GM18909 (cell line): ENCODE data around the gene ALG13.
"Not testable (repeated sequence)": the region's sequence is repeated elsewhere in the genome, so short reads cannot be mapped to it uniquely, and the experiment has no call there.

Source experiments
- ATAC-seq: cut with Tn5 transposase; IDR thresholded peaks from one replicate; pipeline ENCODE4 v1.9.1; 2021; ENCODE audit warnings: mild to moderate bottlenecking; ENCODE audit not compliant: unreplicated experiment, poor library complexity

The ALG13 gene

DNA sequence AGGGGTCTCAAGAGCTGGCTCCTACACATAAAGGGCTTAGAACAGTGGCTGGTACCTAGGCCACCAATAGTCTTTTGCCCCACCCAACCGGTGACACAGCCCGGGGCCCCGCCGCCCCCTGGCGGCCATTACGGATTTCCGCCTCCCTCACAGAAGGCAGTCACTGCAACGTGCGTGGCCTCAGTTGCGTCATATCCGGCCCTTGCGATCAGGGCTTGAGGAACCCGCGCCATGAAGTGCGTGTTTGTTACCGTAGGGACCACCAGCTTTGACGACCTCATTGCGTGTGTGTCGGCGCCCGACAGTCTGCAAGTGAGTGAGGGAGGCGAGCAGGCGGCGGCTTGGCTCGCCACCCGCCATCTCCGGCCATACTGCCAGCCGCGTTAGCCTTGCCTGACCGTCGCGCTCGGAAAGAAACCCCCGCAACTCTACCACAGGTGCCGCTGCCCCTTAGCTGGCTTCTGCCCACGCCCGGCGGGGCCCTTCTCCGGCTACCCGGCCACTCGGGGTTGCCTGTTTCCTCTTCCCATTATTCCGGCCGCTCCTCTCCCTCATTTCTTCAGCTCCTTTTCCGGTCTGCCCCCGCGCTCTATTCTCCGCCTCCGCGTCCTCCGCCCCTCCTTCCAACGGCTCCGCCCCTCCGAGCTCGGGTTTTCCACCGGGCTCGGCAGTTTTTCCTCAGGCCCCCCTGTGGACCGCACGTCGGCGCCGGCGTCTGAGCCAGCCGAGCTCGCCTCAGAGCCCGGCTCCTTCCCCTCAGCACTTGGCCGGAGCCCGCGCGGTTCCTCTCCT is at the start of gene ALG13:
Gene ALG13, plus strand, starts transcription at position 183 of the 792 bp plus-strand sequence. Its CDS starts 49 bp downstream, at position 232.
- ATAC-seq = peak; percentile 99

DNA sequence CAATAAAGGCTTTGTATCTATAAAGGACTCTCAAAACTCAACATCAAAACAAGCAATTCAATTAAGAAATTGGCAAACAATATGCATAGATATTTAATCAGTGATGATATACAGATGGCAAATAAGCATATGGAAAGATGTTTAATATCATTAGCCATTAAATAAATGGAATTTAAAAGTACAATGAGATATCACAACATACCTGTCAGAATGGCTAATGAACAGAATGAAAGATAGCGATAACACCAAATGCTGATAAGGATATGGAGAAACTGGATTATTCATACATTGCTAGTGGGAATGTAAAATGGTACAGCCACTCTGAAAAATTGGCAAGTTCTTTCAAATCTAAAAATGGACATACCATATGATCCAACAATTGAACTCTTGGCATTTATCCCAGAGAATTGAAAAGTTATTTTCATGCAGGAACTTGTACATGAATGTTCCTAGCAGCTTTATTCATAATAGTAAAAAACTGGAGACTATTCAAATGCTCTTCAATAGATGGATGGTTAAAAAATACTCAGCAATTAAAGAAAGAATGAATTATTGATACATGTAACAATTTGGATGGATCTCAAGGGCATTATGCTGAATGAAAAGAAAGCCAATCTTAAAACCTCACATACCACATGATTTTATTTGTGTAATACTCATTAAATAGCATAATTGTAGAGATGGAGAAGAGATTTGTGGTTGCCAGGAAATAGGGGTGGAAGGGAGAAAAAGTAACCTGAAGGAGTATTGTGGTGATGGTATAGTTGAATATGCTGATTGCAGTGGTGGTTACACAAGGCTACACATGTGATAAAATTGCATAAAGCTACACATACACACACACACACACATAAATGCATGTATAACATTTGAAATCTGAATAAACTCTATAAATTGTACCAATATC is 45.9 kb upstream of the ALG13 start:
- no peak for ATAC-seq

DNA sequence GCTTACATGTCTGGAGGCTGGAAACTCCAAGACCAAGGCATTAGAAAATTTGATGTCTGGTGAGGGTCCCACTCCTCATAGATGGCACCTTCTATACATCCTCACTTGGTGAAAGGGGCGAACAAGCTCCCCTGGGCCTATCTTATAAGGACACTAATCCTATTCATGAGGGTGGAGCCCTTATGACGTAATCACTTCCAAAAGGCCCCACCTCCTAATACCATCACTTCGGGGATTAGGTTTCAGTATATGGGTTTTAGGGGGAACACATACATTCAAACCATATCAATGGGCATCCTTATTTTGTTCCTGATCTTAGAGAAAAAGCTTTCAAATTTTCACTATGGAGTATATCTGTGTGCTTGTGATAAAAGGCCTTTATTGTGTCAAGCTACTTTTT is 39.0 kb upstream of the ALG13 start:
- ATAC-seq = no peak

DNA sequence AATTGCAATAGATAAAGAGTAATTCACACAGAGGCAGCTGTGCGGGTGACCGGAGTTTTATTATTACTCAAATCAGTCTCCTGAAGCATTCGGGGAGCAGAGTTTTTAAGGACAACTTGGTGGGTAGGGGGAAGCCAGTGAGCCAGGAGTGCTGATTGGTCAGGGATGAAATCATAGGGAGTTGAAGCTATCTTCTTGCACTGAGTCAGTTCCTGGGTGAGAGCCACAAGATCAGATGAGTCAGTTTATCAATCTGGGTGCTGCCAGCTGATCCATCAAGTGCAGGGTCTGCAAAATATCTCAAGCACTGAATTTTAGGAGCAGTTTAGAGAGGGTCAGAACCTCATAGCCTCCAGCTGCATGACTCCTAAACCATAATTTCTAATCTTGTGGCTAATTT is 35.8 kb upstream of the ALG13 start:
- ATAC-seq = not testable (repeated sequence)

DNA sequence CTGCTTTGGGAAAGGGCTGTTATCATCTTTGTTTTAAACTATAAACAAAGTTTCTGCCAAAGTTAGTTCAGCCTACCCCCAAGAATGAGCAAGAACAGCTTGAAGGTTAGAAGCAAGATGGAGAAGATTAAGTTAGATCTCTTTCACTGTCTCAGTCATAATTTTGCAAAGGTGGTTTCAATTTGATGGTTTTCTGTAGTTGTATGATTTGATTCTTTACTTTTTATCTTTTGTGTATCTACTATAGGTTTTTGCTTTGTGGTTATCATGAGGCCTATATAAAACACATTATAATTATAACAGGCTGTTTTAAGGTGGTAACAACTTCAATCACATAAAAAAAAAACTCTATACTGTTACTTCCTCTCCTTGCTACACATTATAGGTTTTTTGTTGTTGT is 35.4 kb upstream of the ALG13 start:
- ATAC-seq = no peak

DNA sequence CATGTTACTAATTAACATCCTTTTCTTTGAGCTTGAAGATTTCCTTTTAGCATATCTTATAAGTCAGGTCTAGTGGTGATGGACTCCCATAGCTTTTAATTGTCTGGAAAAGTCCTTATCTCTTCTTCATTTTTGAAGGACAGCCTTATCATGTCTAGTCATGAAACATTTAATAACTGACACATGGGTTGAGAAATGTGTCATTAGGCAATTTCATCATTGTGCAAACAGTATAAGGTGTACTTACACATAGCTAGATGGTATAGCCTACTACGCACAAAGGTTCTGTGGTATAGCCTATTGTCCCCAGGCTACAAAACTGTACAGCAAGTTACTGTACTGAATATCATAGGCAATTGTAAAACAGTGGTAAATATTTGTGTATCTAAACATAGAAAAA is 34.5 kb upstream of the ALG13 start:
- no peak for ATAC-seq

DNA sequence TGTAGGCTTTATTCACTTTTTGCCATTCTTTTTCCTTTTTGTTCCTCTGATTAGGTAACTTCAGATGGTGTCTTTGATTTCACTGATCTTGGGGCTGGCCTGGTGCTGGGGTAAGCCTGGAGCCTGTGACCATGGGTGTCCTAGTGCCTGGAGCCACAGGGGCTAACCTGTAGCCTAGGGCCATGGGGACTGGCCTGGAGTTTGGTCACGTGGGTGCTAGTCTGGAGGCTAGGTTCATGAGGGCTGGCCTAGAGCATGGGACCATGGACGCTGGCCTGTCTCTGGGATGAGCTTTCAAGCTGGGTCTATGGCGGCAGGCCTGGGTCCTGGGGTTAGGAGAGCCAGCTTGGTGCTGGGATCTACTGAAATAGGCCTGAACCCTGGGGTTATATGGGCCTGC is 32.2 kb upstream of the ALG13 start:
- no peak for ATAC-seq

DNA sequence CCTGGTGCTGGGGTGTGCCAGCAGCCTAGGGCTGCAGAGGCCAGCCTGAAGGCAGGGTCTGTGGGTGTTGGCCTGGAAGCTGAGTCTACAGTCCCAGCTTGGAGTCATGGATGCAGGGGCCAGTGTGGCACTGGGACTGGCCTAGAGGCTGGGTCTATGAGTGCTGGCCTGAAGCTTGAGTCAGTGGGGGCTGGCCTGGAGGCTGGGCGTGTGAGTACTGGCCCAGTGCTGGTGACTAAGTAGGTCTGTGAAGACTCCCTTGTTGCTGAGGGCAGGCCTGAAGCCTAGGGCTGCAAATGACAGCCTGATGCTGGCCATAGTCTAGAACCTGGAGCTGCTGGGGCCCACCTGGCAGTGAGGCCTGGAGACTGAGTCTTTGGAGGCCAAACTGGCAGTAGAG is 31.3 kb upstream of the ALG13 start:
- no peak for ATAC-seq

DNA sequence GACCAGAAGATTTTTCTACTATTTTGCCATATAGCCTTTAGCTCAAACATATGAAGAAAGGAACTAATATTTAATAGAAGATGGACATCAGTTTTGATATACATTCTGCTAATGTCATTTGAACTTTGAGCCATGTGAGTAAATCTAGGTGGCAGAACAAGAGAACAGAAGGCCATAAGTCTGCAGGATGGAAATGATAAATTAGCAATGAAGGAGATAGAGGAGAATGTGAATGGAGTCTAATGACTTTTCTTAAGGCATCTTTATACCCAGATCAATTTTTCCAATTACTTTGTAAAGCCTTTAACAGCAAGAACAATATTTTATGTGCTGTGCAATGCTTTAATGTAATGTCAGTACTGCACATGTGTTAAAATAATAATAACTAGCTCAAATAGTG is 30.1 kb upstream of the ALG13 start:
- ATAC-seq = no peak

DNA sequence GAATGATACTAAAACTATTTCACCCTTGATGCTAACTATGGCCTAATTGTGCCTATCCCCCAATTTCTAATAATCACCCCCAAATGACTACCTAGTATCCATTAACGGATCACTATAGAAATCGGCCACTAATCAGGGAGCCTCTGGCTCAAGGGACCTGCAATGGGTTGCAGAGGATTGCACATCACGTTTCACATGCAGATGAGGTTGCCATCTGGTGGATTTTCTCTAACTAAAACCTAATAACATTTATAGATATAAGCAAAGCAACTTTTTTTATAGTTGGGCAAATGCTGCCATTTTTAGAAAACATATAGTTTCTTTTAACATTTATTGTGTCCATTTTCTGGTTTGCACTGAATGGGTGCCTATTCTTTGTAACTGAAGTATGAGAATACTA is 28.3 kb upstream of the ALG13 start:
- ATAC-seq = no peak

DNA sequence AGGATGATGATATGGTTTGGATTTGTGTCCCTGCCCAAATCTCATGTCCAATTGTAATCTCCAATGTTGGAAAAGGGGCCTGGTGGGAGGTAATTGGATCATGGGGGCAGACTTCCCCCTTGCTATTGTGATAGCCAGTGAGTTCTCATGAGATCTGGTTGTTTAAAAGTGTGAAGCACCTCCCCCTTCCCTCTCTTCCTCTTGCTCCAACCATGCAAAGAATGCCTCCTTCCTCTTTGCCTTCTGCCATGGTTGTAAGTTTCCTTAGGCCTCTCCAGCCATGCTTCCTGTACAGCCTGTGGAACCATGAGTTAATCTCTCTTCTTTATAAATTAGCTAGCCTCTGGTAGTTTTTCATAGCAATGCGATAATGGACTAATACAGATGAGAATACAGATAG is 19.7 kb upstream of the ALG13 start:
- ATAC-seq = no peak

DNA sequence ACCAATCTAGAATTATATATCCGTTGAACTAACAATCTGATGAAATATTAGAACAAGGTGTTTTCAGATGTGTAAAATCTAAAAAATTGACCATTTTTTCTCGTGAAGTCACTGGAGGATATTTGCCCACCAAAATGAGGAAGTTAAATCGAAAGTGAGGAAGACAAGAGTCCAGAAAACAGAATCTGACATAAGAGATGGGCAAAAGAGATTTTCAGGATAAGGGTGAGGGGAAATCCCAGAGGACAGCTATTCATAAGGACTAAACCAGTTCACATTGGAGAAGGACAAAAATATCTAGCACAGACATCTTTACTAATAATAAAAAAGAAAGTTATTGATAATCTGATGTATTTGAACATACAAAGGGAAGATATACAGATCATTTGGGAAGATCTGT is 18.7 kb upstream of the ALG13 start:
- no peak for ATAC-seq

DNA sequence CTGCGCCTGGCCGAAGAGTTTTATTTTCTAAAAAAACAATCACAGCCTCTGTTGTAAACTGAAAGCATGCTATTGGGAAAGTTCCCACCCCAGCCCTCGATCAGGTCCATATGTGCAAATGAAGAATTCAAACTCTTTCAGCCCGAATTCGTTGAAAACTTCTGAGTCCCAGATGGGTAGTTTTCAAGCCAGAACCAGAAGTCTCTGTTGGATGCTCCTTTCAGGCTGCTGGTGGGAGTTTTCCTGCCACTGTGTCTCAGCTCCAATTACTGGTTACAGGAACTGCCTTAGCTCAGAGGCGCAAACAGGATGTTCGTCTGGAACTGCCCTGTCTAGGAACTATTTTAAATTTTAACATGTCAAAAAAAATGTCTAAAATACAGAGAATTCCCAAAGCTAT is 9.3 kb upstream of the ALG13 start:
- no peak for ATAC-seq

DNA sequence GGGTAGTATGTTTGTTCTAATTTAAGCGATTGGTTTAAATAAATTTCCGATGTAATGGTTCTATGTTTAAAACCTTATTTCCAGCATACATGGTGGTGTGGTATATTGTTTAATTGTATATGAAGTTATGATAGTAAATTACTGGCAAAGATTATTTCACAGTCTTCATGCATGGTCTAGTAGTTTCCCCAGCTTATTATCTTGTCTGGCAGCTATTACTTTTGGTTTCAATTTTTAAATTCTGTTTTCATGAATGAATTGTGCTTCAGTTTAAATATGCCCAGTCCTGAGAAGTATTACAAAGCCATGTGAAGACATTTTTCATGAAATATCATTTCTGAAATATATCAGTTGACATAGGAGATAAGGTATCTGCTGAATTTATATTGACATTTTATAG is 6.3 kb downstream of the ALG13 start:
- ATAC-seq = peak; percentile 66

DNA sequence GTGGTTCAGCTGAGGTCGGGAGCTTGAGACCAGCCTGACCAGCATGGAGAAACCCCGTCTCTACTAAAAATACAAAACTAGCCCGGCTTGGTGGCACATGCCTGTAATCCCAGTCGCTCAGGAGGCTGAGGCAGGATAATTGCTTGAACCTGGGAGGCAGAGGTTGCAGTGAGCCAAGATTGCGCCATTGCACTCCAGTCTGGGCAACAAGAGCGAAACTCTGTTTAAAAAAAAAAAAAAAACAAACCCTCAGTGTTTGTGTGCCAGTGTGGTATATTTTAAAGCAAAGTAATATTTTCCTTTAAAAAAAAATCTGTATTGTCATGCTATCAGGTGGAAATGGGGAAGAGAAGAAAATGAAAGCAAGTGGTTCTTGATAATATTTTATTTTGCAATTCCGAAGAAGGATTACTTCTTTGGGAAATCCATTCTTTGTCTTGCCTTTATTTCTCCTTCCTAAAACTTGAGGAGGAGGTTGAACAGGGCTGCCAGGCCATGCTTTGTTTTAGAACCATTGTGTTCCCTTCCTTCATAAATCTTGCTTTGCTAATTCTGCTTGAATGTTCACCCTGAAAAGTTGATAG is 14.4 kb downstream of the ALG13 start:
- no peak for ATAC-seq

DNA sequence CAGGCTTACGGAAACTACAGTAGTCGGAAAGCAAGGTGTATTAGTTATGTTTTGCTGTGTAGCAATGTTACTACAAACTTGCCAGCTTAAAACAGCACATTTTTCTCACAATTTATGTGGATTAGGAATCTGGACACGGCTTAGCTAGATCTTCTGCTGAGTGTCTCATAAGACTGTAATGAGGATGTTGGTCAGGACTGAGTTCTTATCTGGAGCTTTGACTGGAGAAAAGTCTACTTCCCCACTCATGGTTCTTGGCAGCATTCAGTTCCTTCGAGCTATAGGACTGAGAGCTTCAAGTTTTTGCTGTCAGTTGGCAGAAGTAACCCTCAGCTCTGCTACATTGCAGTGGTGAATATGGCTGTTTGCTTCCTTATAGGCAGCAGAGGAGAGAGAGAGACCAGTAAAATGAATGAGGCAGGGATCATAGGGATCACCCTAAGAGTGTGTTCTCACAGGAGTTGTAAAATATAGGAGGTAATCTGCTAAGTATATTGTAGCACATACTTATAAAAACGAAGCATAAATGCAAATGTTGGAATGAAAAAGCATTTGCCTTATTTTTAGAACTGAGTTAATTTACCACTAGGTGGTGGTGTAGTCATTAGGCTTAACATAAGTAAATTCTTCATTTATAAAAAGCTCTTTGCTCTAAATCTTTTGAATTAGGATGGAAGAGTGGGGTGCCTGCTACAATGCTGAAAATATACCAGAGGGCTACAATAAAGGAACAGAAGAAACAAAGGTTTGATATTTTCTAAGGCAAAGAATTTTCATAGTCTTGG is 38.6 kb downstream of the ALG13 start:
- no peak for ATAC-seq

DNA sequence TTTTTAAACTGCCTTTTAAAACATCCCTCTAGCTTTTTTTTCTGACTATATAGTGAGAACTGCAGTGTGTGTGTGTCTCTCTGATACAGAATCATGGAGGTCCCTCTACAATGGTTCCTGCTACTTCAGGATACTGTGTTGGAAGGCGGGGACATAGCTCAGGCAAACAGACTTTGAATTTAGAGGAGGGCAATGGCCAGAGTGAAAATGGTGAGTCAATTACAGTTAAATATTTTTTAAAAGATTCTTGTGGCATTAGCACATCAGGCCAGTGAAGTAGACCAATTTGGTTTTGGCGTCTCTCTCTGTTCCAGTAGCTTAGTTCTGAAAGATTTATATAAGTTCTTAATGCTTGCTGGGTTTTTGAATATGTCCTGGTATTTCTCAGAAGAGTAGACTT is 47.1 kb downstream of the ALG13 start:
- no peak for ATAC-seq

DNA sequence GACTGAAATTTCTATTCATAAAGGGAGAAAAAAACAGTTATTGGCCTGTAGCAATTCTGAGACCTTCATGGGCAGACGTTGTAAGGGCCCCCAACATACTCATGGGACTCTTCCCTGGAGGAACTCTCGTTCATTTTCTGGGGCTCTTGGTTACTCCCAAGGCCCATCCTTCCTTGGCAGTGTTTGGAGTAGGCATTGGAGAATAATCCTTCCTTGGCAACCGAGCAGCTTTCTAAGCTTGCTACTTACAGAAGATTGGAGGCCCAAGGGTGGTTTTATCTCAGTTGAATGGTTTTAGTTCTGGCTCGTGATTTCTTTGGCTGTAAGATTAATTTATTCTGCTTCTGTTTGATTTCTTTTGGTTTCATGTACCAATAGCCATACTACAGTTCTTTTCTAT is 50.4 kb downstream of the ALG13 start:
- no peak for ATAC-seq

DNA sequence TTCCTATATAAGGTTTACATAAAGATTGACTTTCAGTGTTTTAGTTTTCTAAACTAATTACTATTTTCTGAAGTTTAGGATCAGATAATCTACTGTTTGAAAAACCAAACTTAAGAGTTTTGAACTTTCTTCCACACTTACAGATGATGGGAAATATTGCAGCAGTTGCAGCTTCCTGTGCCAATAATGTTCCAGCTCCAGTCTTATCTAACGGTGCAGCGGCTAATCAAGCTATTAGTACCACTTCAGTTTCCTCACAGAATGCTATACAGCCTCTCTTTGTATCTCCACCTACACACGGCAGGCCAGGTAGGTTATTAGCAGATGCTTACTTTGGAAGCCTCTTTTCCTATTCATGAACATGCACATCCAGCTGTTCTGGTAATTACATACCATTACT is 55.6 kb downstream of the ALG13 start:
- ATAC-seq = no peak

DNA sequence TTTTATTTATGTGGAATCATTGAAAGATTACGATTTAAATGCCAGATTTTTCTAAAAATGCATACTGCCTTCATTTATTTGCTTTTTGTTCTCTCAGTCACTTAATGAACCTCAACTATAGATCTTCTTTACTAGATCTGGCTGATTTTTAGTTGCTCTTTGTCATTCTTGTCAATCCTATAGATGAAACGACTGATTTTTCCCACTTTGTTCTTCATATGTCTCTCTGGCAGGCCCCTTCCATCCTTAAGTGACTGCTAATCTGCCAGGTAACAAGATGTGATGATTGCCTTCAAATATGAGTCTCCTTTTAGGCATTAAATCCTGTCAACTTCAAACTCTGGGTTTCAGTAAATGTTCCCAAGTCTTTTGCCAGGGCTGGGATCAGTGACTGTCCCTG is 61.0 kb downstream of the ALG13 start:
- ATAC-seq = no peak
